PFSK-1 (cell line): ENCODE results near the gene COPZ2.

Source experiments
- FOXP2 ChIP-seq: optimal IDR thresholded peaks from 2 replicates; pipeline ENCODE3; 2011; ENCODE audit warnings: borderline replicate concordance, control low read depth, inconsistent platforms; ENCODE audit not compliant: insufficient read depth; ENCODE audit errors: extremely low read length, extremely low read depth
- POLR2AphosphoS5 ChIP-seq: IDR thresholded peaks from 2 replicates; pipeline ENCODE4 v1.6.1; 2012; ENCODE audit warnings: low read depth, mild to moderate bottlenecking, control low read depth, low read length, moderate library complexity
- REST ChIP-seq, 2 experiments: IDR thresholded peaks; 2 replicates each; pipeline versions ENCODE4 v1.6.1 to v1.8.0; 2011 to 2012; ENCODE audit warnings: low read depth in 2 of 2, low read length in 2 of 2, control low read depth in 1 of 2, inconsistent platforms in 1 of 2, mild to moderate bottlenecking in 1 of 2, moderate library complexity in 1 of 2; ENCODE audit not compliant: insufficient read depth in 1 of 2
- SIN3A ChIP-seq: IDR thresholded peaks from 2 replicates; pipeline ENCODE4 v1.6.1; 2012; ENCODE audit warnings: mild to moderate bottlenecking, low read length, moderate library complexity, borderline replicate concordance; ENCODE audit not compliant: insufficient read depth
- TAF1 ChIP-seq: IDR thresholded peaks from 2 replicates; pipeline ENCODE4 v1.6.1; 2012; ENCODE audit warnings: low read length, control low read depth, borderline replicate concordance; ENCODE audit not compliant: insufficient read depth

Gene COPZ2

GRCh38 chr17:48055531-48056245 is 18.1 kb upstream of the COPZ2 start:
- no peak for TF ChIP-seq SIN3A
- TF ChIP-seq POLR2AphosphoS5, result peak; percentile 26; the same call in 1 of the 2 replicates
- TF ChIP-seq FOXP2, result no peak

GRCh38 chr17:48054238-48055185 is 16.9 kb upstream of the COPZ2 start:
- no peak for TF ChIP-seq TAF1

GRCh38 chr17:48053758-48054237 is 16.2 kb upstream of the COPZ2 start:
- TF ChIP-seq TAF1, result no peak
- TF ChIP-seq FOXP2, result no peak
- TF ChIP-seq REST (IDR thresholded peaks at IDR 0.05; ENCODE audit: insufficient read depth in 1 of 2, low read depth in 2 of 2, low read length in 2 of 2), result no peak
- no peak for TF ChIP-seq SIN3A
- TF ChIP-seq POLR2AphosphoS5, result no peak

DNA sequence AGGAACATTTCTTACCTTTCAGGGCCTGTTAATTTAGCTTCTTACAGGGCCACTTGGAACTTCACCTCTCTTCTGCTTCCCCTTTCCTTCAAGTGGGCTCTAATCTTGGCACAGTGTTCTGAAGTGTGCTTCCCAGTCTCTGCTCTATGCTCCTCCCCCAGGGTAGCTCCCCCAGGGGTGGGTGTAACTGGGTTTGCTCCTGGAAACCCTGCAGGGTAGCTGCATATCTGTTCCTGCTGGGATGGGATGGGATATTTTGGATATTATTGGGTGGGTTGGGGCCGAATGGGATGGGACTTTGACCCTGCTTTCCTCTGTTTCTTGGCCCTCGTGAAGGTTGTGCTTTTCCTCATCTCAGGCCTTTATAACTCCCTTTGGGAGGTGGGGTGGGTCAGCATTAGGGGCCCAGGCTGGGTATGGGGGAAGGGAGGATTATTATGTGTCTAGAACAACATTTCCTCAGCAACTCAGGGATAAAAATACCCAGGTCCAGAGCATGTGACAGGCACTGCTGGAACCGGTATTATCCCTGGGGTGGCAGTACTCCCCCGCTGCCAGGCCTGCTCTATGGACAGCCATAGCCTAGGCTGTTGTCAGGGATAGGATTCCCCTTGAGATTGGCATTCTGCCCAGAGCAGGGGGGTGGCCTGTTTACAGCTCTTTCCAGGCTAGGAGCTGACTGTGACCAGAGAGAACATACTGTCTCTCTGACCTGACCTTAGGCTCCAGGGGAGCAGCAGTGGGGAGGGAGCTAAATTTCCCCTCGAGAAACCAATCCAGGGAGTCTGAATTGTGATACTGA is 15.6 kb upstream of the COPZ2 start:
- TF ChIP-seq POLR2AphosphoS5, result no peak
- no peak for TF ChIP-seq REST (IDR thresholded peaks at IDR 0.05; ENCODE audit: insufficient read depth in 1 of 2, low read depth in 2 of 2, low read length in 2 of 2)
- peak; percentile 50; the same call in 1 of the 2 replicates for TF ChIP-seq SIN3A

DNA sequence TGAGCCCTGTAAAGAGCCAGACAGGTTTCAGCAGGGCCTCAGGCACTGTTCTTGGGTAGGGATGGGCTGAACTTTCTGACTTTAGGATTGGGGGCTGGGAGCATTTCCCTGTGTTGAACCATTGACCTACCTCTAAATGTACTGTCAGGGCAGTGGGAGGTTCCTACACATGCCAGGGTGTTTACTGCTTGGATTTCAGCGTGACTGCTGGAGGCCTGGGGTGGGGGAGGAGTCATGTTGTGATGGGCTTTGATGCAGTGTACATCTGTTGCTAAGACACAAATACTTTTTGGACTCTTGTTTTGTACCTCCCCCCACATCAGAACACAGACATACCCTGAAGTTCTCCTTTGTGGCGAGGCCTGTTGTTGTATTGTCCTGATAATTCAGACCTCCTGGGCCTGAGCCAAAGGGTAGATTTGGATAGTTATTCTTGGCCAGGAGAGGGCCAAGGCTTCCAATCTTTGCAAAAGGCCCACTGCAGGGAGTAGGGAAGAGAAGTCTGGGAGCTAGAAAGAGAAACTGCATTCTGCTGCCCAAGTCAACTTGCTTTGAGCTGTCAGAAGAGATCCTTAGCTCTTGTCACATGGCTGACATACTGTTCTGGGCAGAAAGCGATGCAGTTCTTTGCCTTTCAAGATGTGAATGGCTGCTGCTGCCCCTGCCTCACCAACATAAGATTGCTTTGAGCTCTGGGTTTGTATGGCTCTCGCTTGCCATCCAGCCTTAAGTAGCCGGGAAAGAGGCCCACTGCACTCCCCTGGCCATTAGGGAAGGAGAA is 14.3 kb upstream of the COPZ2 start:
- TF ChIP-seq SIN3A, result peak; percentile 84; the same call in 1 of the 2 replicates
- no peak for TF ChIP-seq POLR2AphosphoS5

DNA sequence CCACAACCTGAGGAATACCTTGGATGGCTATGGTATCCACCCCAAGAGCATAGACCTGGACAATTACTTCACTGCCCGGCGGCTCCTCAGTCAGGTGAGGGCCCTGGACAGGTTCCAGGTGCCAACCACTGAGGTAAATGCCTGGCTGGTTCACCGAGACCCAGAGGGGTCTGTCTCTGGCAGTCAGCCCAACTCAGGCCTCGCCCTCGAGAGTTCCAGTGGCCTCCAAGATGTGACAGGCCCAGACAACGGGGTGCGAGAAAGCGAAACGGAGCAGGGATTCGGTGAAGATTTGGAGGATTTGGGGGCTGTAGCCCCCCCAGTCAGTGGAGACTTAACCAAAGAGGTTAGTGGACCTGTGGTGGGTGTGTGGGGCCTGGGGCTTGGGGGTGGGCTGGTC is 13.7 kb upstream of the COPZ2 start:
- no peak for TF ChIP-seq TAF1
- TF ChIP-seq REST (IDR thresholded peaks at IDR 0.05; ENCODE audit: insufficient read depth in 1 of 2, low read depth in 2 of 2, low read length in 2 of 2), result no peak
- TF ChIP-seq POLR2AphosphoS5, result no peak
- no peak for TF ChIP-seq FOXP2
- no peak for TF ChIP-seq SIN3A
